H1 (cell line): ENCODE results near the gene SNRNP200. TPM values are rescaled to one million over a fixed set of nuclear protein-coding genes. Genes with fewer than 3 reads are reported as not detected.

Experiments used
- CTCF ChIA-PET: fragments of 300-600 bp; sonication (Branson Sonifier 250); formaldehyde crosslinking; loops from one replicate; lab custom pipeline; 2021; ENCODE audit not compliant: partially characterized antibody; lab: Charles Lee
- POLR2A ChIA-PET: fragments of 300-600 bp; sonication (Branson Sonifier 250); formaldehyde crosslinking; loops from one replicate; lab custom pipeline; 2021; ENCODE audit warnings: inconsistent platforms; ENCODE audit not compliant: partially characterized antibody; lab: Charles Lee
- DNase-seq, 2 experiments: peaks; one replicate each; pipeline versions ENCODE4 v3.0.0 to v3.0.0-alpha.2; 2010 to 2022; ENCODE audit warnings: low spot score in 2 of 2, low read depth in 1 of 2, mixed read lengths in 1 of 2
- FAIRE-seq: peaks from 2 replicates; lab custom pipeline; 2011; peaks lifted over from hg19 to GRCh38; lab: Jason Lieb, UNC
- H2AFZ ChIP-seq: 2 replicates; pipeline ENCODE4 v1.8.1; 2012; ENCODE audit warnings: low read length, inconsistent platforms
- H2AK5ac ChIP-seq: 2 replicates; pipeline ENCODE4 v1.6.1; 2013; ENCODE audit warnings: low read depth, low read length
- H2BK120ac ChIP-seq: replicated peaks from 2 replicates; pipeline ENCODE3; 2013; ENCODE audit warnings: low read depth, low read length, inconsistent platforms
- H2BK12ac ChIP-seq: 2 replicates; pipeline ENCODE4 v1.6.1; 2013; ENCODE audit warnings: low read depth, low read length
- H2BK15ac ChIP-seq: 2 replicates; pipeline ENCODE4 v1.6.1; 2013; ENCODE audit warnings: low read length
- H2BK20ac ChIP-seq: 2 replicates; pipeline ENCODE4 v1.6.1; 2013; ENCODE audit warnings: low read length
- H2BK5ac ChIP-seq: 2 replicates; pipeline ENCODE4 v1.6.1; 2013; ENCODE audit warnings: low read depth, low read length
- H3K14ac ChIP-seq: 2 replicates; pipeline ENCODE4 v1.6.1; 2013; ENCODE audit warnings: inconsistent platforms; ENCODE audit not compliant: insufficient read length
- H3K18ac ChIP-seq: 2 replicates; pipeline ENCODE4 v1.6.1; 2013; ENCODE audit warnings: low read length; ENCODE audit errors: extremely low read depth
- H3K23ac ChIP-seq: 2 replicates; pipeline ENCODE4 v1.6.1; 2013; ENCODE audit warnings: inconsistent platforms; ENCODE audit not compliant: insufficient read length
- H3K23me2 ChIP-seq: 2 replicates; pipeline ENCODE4 v1.6.1; 2013; ENCODE audit warnings: low read depth, low read length
- H3K27ac ChIP-seq: 2 replicates; pipeline ENCODE4 v1.6.1; 2011; ENCODE audit warnings: low read depth, low read length, inconsistent platforms
- H3K27me3 ChIP-seq, 4 experiments: replicated peaks in 1 of 4; 1 replicate in 1 of 4; 2 replicates in 3 of 4; pipeline versions ENCODE4 v1.6.1 to v1.8.1; 2011 to 2013; ENCODE audit warnings: low read length in 3 of 4, mild to moderate bottlenecking in 3 of 4, inconsistent platforms in 2 of 4, mixed read lengths in 2 of 4, moderate library complexity in 1 of 4; ENCODE audit not compliant: control insufficient read depth in 3 of 4, insufficient read depth in 3 of 4; ENCODE audit errors: extremely low read depth in 1 of 4
- H3K36me3 ChIP-seq, 4 experiments: 2 replicates each; pipeline versions ENCODE4 v1.6.1 to v1.8.1; 2011 to 2013; ENCODE audit warnings: mild to moderate bottlenecking in 4 of 4, low read length in 3 of 4, moderate library complexity in 2 of 4, control low read depth in 1 of 4, inconsistent platforms in 1 of 4; ENCODE audit not compliant: insufficient read depth in 4 of 4, control insufficient read depth in 2 of 4
- H3K4ac ChIP-seq: replicated peaks from 2 replicates; pipeline ENCODE3; 2013; ENCODE audit warnings: low read length, low read depth, mixed read lengths, inconsistent platforms; ENCODE audit not compliant: insufficient read length
- H3K4me1 ChIP-seq, 4 experiments: replicated peaks in 1 of 4; 1 replicate in 1 of 4; 2 replicates in 3 of 4; pipeline versions ENCODE4 v1.6.1 to v1.8.1; 2011 to 2013; ENCODE audit warnings: low read length in 3 of 4, inconsistent platforms in 2 of 4, mixed read lengths in 1 of 4; ENCODE audit not compliant: insufficient read depth in 4 of 4, control insufficient read depth in 3 of 4
- H3K4me2 ChIP-seq, 2 experiments: 2 replicates each; pipeline versions ENCODE4 v1.6.1 to v1.8.1; 2011 to 2013; ENCODE audit warnings: low read depth in 2 of 2, low read length in 2 of 2, control low read depth in 1 of 2, inconsistent platforms in 1 of 2, mild to moderate bottlenecking in 1 of 2; ENCODE audit not compliant: insufficient read depth in 1 of 2
- H3K4me3 ChIP-seq, 4 experiments: fragments of 200-600, 300-600 bp in 1 of 4; sonication (generic), shearing (Covaris generic), sonication (Bioruptor Twin) in 1 of 4; 2 replicates each; pipeline versions ENCODE4 v1.5.1 to v1.8.1; 2011 to 2016; ENCODE audit warnings: low read length in 4 of 4, low read depth in 3 of 4, control low read depth in 2 of 4, inconsistent platforms in 2 of 4, mild to moderate bottlenecking in 2 of 4, mixed read lengths in 1 of 4, moderate library complexity in 1 of 4; ENCODE audit not compliant: insufficient read depth in 2 of 4; ENCODE audit errors: extremely low read depth in 1 of 4
- H3K56ac ChIP-seq: replicated peaks from 2 replicates; pipeline ENCODE3; 2013; ENCODE audit warnings: low read depth, mild to moderate bottlenecking, mixed read lengths, low read length, inconsistent platforms; ENCODE audit not compliant: insufficient read length
- H3K79me1 ChIP-seq: 2 replicates; pipeline ENCODE4 v1.6.1; 2013; ENCODE audit warnings: low read depth, low read length, control low read depth
- H3K79me2 ChIP-seq, 2 experiments: 2 replicates each; pipeline versions ENCODE4 v1.6.1 to v1.8.1; 2012 to 2013; ENCODE audit warnings: low read length in 2 of 2, mild to moderate bottlenecking in 2 of 2, inconsistent platforms in 1 of 2; ENCODE audit not compliant: insufficient read depth in 2 of 2, control insufficient read depth in 1 of 2
- H3K9ac ChIP-seq, 4 experiments: replicated peaks in 1 of 4; 1 replicate in 1 of 4; 2 replicates in 3 of 4; pipeline versions ENCODE4 v1.6.1 to v1.8.1; 2011 to 2013; ENCODE audit warnings: low read depth in 3 of 4, low read length in 3 of 4, control low read depth in 2 of 4, mild to moderate bottlenecking in 2 of 4, moderate library complexity in 2 of 4, inconsistent platforms in 1 of 4; ENCODE audit errors: extremely low read depth in 1 of 4
- H3K9me3 ChIP-seq, 2 experiments: 2 replicates each; pipeline versions ENCODE4 v1.6.1 to v1.8.1; 2012 to 2013; ENCODE audit warnings: mild to moderate bottlenecking in 2 of 2, moderate library complexity in 2 of 2, control low read depth in 1 of 2, inconsistent platforms in 1 of 2, low read depth in 1 of 2, low read length in 1 of 2, mixed read lengths in 1 of 2; ENCODE audit not compliant: insufficient read depth in 2 of 2
- H4K20me1 ChIP-seq, 2 experiments: replicated peaks in 1 of 2; 2 replicates each; pipeline versions ENCODE3 to v1.8.1; 2011 to 2013; ENCODE audit warnings: inconsistent platforms in 2 of 2, low read length in 2 of 2, mild to moderate bottlenecking in 1 of 2; ENCODE audit not compliant: insufficient read depth in 2 of 2, control insufficient read depth in 1 of 2
- H4K5ac ChIP-seq: 2 replicates; pipeline ENCODE4 v1.6.1; 2013; ENCODE audit warnings: low read length, low read depth, mixed read lengths, inconsistent platforms; ENCODE audit not compliant: insufficient read length
- H4K8ac ChIP-seq: 2 replicates; pipeline ENCODE4 v1.8.0; 2013; ENCODE audit warnings: mild to moderate bottlenecking, moderate library complexity, low read length, inconsistent platforms; ENCODE audit not compliant: insufficient read depth; ENCODE audit errors: extremely low read depth
- H4K91ac ChIP-seq: replicated peaks from 2 replicates; pipeline ENCODE3; 2013; ENCODE audit warnings: low read length, mixed read lengths, inconsistent platforms; ENCODE audit not compliant: insufficient read length
- ASH2L ChIP-seq: fragments of 200-600, 300-600 bp; sonication (generic); IDR thresholded peaks from one replicate; pipeline ENCODE4 v1.7.1; 2017; ENCODE audit warnings: low read length
- ATF2 ChIP-seq: IDR thresholded peaks from 2 replicates; pipeline ENCODE4 v1.6.1; 2012; ENCODE audit warnings: low read length, inconsistent platforms
- CBX8 ChIP-seq: fragments of 300-800, 300-1000 bp; sonication (generic); IDR thresholded peaks from 2 replicates; pipeline ENCODE4 v1.7.1; 2016; ENCODE audit warnings: low read depth, low read length, borderline replicate concordance
- CEBPB ChIP-seq: IDR thresholded peaks from 2 replicates; pipeline ENCODE4 v1.6.1; 2012; ENCODE audit warnings: low read depth, low read length
- CTCF ChIP-seq, 3 experiments: IDR thresholded peaks; 1 replicate in 2 of 3; 2 replicates in 1 of 3; pipeline versions ENCODE4 v1.5.1 to v1.6.1; 2011; ENCODE audit warnings: low read length in 3 of 3, mild to moderate bottlenecking in 3 of 3, inconsistent platforms in 2 of 3, low read depth in 1 of 3, moderate library complexity in 1 of 3; ENCODE audit not compliant: insufficient read depth in 1 of 3; ENCODE audit errors: control extremely low read depth in 1 of 3
- HDAC2 ChIP-seq, 2 experiments: fragments of 300-600 bp in 1 of 2; sonication (generic) in 1 of 2; IDR thresholded peaks; 2 replicates each; pipeline ENCODE4 v1.6.1; 2011 to 2012; ENCODE audit warnings: low read depth in 2 of 2, low read length in 2 of 2, mild to moderate bottlenecking in 2 of 2, moderate library complexity in 2 of 2, borderline replicate concordance in 1 of 2, inconsistent platforms in 1 of 2
- RXRA ChIP-seq: IDR thresholded peaks from 2 replicates; pipeline ENCODE4 v1.6.1; 2011; ENCODE audit warnings: low read depth, mild to moderate bottlenecking, low read length, moderate library complexity; ENCODE audit not compliant: insufficient read depth
- SP2 ChIP-seq: IDR thresholded peaks from 2 replicates; pipeline ENCODE4 v1.6.1; 2012; ENCODE audit warnings: mild to moderate bottlenecking, low read length, inconsistent platforms
- WGBS, 2 experiments: shearing (Covaris generic) in 1 of 2; methylation state at CpG; one replicate each; pipeline versions ENCODE4 v1.1.6 to v1.1.7; 2013 to 2015; ENCODE audit warnings: low lambda C conversion rate in 2 of 2, mixed read lengths in 2 of 2, inconsistent platforms in 1 of 2, low coverage in 1 of 2, missing lambda C conversion rate in 1 of 2; ENCODE audit not compliant: insufficient replicate concordance in 2 of 2, insufficient coverage in 1 of 2, insufficient read length in 1 of 2; ENCODE audit errors: extremely low coverage in 1 of 2, missing lambda C conversion rate in 1 of 2; 5-methylcytosine and 5-hydroxymethylcytosine counted together
- polyA plus RNA-seq, 7 experiments: library from polyadenylated mRNA; depleted of rRNA in 3 of 7; stranded (reverse) in 5 of 7; unstranded in 2 of 7; fragments of >200 nt in 5 of 7; fragments of 200-250 nt in 2 of 7; gene quantifications; 1 replicate in 5 of 7; 2 replicates in 1 of 7; 4 replicates in 1 of 7; pipeline versions ENCODE4 v1.2.1 to v1.2.3, GENCODE V29; 2011 to 2013; ENCODE audit warnings: missing spikeins in 2 of 7, mixed read lengths in 2 of 7
- total RNA-seq: library from RNA; stranded (reverse); fragmentation: NEBNext Ultra II Directional; extraction: Animal tissue kit (Norgen Biotek cat#: 25700); gene quantifications from 2 replicates; pipeline ENCODE4 v1.2.1, GENCODE V29; 2021

Gene SNRNP200
- total and polyA plus RNA-seq, 2 of the 8 experiments (the other 6 are each of a cell fraction or from before 2014, with no cell fraction given) = 190 to 289 TPM

- ChIA-PET CTCF (interaction anchor here (0.6 to 1.4 kb wide), 3 partner anchors 31 to 115 kb away, joined by 3 read pairs; no protein-coding TSS in a partner anchor), POLR2A (interaction anchor here (1.2 to 5.2 kb wide), 5 partner anchors 8 to 34 kb away, joined by 3 to 42 read pairs (median 5); partner anchors contain the start of gene SNRNP200)
- no peaks in the 10 kb centered on the region for H3K23me2 ChIP-seq
- no peak for TF ChIP-seq CBX8
- no peak for TF ChIP-seq CEBPB
- no peak for TF ChIP-seq RXRA
- TF ChIP-seq ASH2L = no peak
- TF ChIP-seq SP2 = no peak
- TF ChIP-seq HDAC2 (IDR thresholded peaks at IDR 0.05; ENCODE audit: borderline replicate concordance in 1 of 2, low read depth in 2 of 2, low read length in 2 of 2) = no peak
- no peak for TF ChIP-seq ATF2
- TF ChIP-seq CTCF (IDR thresholded peaks at IDR 0.05; ENCODE audit: control extremely low read depth in 1 of 3, insufficient read depth in 1 of 3, low read depth in 1 of 3, low read length in 3 of 3) = no peak
Measured at GRCh38 chr2:96271995-96272394, 33.4 kb downstream of the SNRNP200 start.

More at GRCh38 chr2:96271995-96272394, 33.4 kb downstream of the SNRNP200 start:
- Histone ChIP-seq H3K56ac (no peak overlapping the region), H3K4ac (no peak overlapping the region), H3K4me3 (no peak overlapping the region), H4K8ac (no peak overlapping the region), H3K27me3 (no peaks in the 10 kb centered on the region), H3K9me3 (no peaks in the 10 kb centered on the region), H2BK120ac (no peak overlapping the region), H3K9ac (no peak overlapping the region), H2AFZ (no peak overlapping the region), H2AK5ac (no peak overlapping the region), H2BK5ac (no peak overlapping the region), H2BK20ac (no peak overlapping the region), H3K4me1 (peaks cover 0 to 4% (median 0%) of the 10 kb centered on the region in 4 experiments; a peak in 2 of 7 replicates), H3K14ac (no peak overlapping the region), H3K36me3 (peaks cover 17 to 55% (median 42%) of the 10 kb centered on the region in 4 experiments), H3K79me1 (no peaks in the 10 kb centered on the region), H2BK15ac (no peak overlapping the region), H3K27ac (no peak overlapping the region), H3K4me2 (no peak overlapping the region), H2BK12ac (no peak overlapping the region), H4K91ac (no peak overlapping the region), H3K79me2 (peaks cover 0 to 8% of the 10 kb centered on the region in 2 experiments; a peak in 1 of 4 replicates), H3K23ac (no peak overlapping the region), H4K20me1 (peaks cover 10 to 15% of the 10 kb centered on the region in 2 experiments), H3K18ac (no peak overlapping the region), H4K5ac (no peak overlapping the region)
- FAIRE-seq = no peak
- 98% methylated on average over 3 of the region's 3 CpGs; no CpG with 5 or more reads in 1 of the 2 experiments for WGBS, 2 experiments
- no peak for DNase-seq
